ENCODE data around the gene DNAH11.

DNA sequence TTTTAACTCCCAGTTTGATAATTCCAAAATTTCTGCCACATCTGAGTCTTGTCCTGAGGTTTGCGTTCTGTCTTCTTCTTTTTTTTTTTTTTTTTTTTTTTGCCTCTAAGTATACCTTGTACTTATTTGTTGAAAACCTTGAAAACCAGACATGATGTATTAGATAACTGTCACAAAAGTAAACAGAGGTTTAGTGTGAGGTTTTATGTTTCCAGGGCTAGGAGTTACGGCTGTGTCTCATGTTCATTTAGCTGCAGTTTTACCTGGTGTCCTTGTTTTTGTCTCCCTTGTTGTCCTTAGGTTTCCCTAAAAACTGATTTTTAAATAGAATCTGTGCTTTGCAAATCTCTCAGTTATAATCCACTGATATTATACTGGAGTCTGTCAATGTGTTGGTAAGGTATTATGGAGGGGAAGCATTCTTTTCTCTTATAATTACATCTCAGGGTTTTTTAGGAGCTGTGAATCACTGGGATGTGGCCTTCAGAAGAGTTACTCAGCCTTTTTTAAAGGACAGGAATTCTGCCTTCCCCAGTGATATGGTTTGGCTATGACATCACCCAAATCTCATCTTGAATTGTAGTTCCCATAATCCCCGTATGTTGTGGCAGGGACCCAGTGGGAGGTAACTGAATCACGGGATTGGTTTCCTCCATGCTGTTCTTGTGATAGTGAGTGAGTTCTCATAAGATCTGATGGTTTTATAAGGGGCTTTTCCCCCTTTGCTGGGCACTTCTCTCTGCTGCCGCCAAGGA is 307.9 kb downstream of the DNAH11 start:
- TF ChIP-seq CTCF (conservative IDR thresholded peaks at IDR 0.05; ENCODE audit: low read depth, low read length), result no peak
- no peak for TF ChIP-seq EZH2 (IDR thresholded peaks at IDR 0.05; ENCODE audit: low read length, unreplicated experiment)

Data from PC-3 (cell line).